H9 (cell line): ENCODE measurements around the gene EPAS1. TPM values are rescaled to one million over a fixed set of nuclear protein-coding genes. Genes with fewer than 3 reads are reported as not detected.

Source experiments
- DNase-seq: peaks from one replicate; pipeline ENCODE4 v3.0.0-alpha.2; 2017
- H2AFZ ChIP-seq: one replicate; pipeline ENCODE4 v1.6.1; 2013; ENCODE audit warnings: mild to moderate bottlenecking, low read length, control low read depth, moderate library complexity
- H2AK5ac ChIP-seq: 2 replicates; pipeline ENCODE4 v1.6.1; 2013; ENCODE audit warnings: low read length, control low read depth, mixed read lengths; ENCODE audit not compliant: insufficient read length
- H2BK120ac ChIP-seq: one replicate; pipeline ENCODE4 v1.6.1; 2013; ENCODE audit warnings: low read depth, mild to moderate bottlenecking, low read length, control low read depth, inconsistent platforms; ENCODE audit not compliant: poor library complexity, severe bottlenecking
- H2BK12ac ChIP-seq: 2 replicates; pipeline ENCODE4 v1.6.1; 2013; ENCODE audit warnings: low read length, control low read depth, mixed read lengths, low read depth; ENCODE audit not compliant: insufficient read length
- H2BK15ac ChIP-seq: 2 replicates; pipeline ENCODE4 v1.6.1; 2013; ENCODE audit warnings: low read depth, low read length, control low read depth
- H2BK20ac ChIP-seq: one replicate; pipeline ENCODE4 v1.6.1; 2013; ENCODE audit warnings: low read depth, mild to moderate bottlenecking, low read length, control low read depth, inconsistent platforms; ENCODE audit not compliant: poor library complexity, severe bottlenecking
- H2BK5ac ChIP-seq: 2 replicates; pipeline ENCODE4 v1.6.1; 2013; ENCODE audit warnings: low read length, control low read depth, mixed read lengths; ENCODE audit not compliant: insufficient read length
- H3K14ac ChIP-seq: 2 replicates; pipeline ENCODE4 v1.6.1; 2013; ENCODE audit warnings: low read length, control low read depth; ENCODE audit not compliant: insufficient read depth
- H3K18ac ChIP-seq: 2 replicates; pipeline ENCODE4 v1.6.1; 2013; ENCODE audit warnings: low read depth, mild to moderate bottlenecking, mixed read lengths, low read length, control low read depth; ENCODE audit not compliant: insufficient read length
- H3K23ac ChIP-seq: 2 replicates; pipeline ENCODE4 v1.6.1; 2013; ENCODE audit warnings: low read length, control low read depth, mixed read lengths, low read depth; ENCODE audit not compliant: insufficient read length
- H3K23me2 ChIP-seq: 2 replicates; pipeline ENCODE4 v1.6.1; 2013; ENCODE audit warnings: low read depth, mild to moderate bottlenecking, mixed read lengths, low read length, control low read depth; ENCODE audit not compliant: insufficient read length, poor library complexity, severe bottlenecking
- H3K27ac ChIP-seq: 2 replicates; pipeline ENCODE4 v1.5.1; 2013; ENCODE audit warnings: low read length, control low read depth, mixed read lengths, low read depth; ENCODE audit not compliant: insufficient read length
- H3K27me3 ChIP-seq: 2 replicates; pipeline ENCODE4 v1.6.1; 2013; ENCODE audit warnings: low read length, control low read depth, inconsistent platforms; ENCODE audit not compliant: insufficient read depth
- H3K4ac ChIP-seq: 2 replicates; pipeline ENCODE4 v1.6.1; 2013; ENCODE audit warnings: low read depth, mild to moderate bottlenecking, control low read depth, inconsistent platforms, low read length, moderate library complexity
- H3K4me1 ChIP-seq: 2 replicates; pipeline ENCODE4 v1.6.1; 2013; ENCODE audit warnings: low read length, control low read depth, inconsistent platforms; ENCODE audit not compliant: insufficient read depth
- H3K4me2 ChIP-seq: 2 replicates; pipeline ENCODE4 v1.6.1; 2013; ENCODE audit warnings: low read length, control low read depth, mixed read lengths; ENCODE audit not compliant: insufficient read length, insufficient read depth
- H3K56ac ChIP-seq: 2 replicates; pipeline ENCODE4 v1.6.1; 2013; ENCODE audit warnings: low read depth, mild to moderate bottlenecking, mixed read lengths, low read length, control low read depth; ENCODE audit not compliant: insufficient read length
- H3K79me1 ChIP-seq: 2 replicates; pipeline ENCODE4 v1.6.1; 2013; ENCODE audit warnings: low read depth, mild to moderate bottlenecking, moderate library complexity, low read length, control low read depth, inconsistent platforms; ENCODE audit not compliant: insufficient read depth, poor library complexity, severe bottlenecking
- H3K79me2 ChIP-seq: 2 replicates; pipeline ENCODE4 v1.6.1; 2013; ENCODE audit warnings: low read length, control low read depth, inconsistent platforms; ENCODE audit not compliant: insufficient read depth
- H3K9ac ChIP-seq: 2 replicates; pipeline ENCODE4 v1.6.1; 2013; ENCODE audit warnings: low read length, control low read depth, mixed read lengths; ENCODE audit not compliant: insufficient read length; ENCODE audit errors: extremely low read depth
- H3K9me3 ChIP-seq: one replicate; pipeline ENCODE4 v1.6.1; 2013; ENCODE audit warnings: low read depth, low read length, inconsistent platforms; ENCODE audit not compliant: control insufficient read depth
- H3T11ph ChIP-seq: one replicate; pipeline ENCODE4 v1.6.1; 2013; ENCODE audit warnings: mild to moderate bottlenecking, low read length, control low read depth, inconsistent platforms
- H4K20me1 ChIP-seq: one replicate; pipeline ENCODE4 v1.6.1; 2013; ENCODE audit not compliant: control insufficient read depth, insufficient read length, insufficient read depth
- H4K5ac ChIP-seq: 2 replicates; pipeline ENCODE4 v1.6.1; 2013; ENCODE audit warnings: low read depth, mild to moderate bottlenecking, mixed read lengths, low read length, control low read depth; ENCODE audit not compliant: insufficient read length
- H4K8ac ChIP-seq: replicated peaks from 2 replicates; pipeline ENCODE4 v1.6.1; 2013; ENCODE audit warnings: low read length, control low read depth, mixed read lengths, low read depth; ENCODE audit not compliant: insufficient read length
- H4K91ac ChIP-seq: 2 replicates; pipeline ENCODE4 v1.6.1; 2013; ENCODE audit warnings: low read depth, mild to moderate bottlenecking, moderate library complexity, mixed read lengths, low read length, control low read depth; ENCODE audit not compliant: insufficient read length
- H3K27ac Mint-ChIP-seq, 3 experiments: 2 replicates in 2 of 3; 3 replicates in 1 of 3; pipeline ENCODE4 v1.8.0; 2020 to 2021; ENCODE audit warnings: mixed read lengths in 3 of 3, mild to moderate bottlenecking in 1 of 3, moderate library complexity in 1 of 3
- H3K27me3 Mint-ChIP-seq: 2 replicates; pipeline ENCODE4 v1.8.0; 2021; ENCODE audit warnings: low read depth, mild to moderate bottlenecking, moderate library complexity, mixed read lengths
- H3K36me3 Mint-ChIP-seq, 3 experiments: 2 replicates in 2 of 3; 3 replicates in 1 of 3; pipeline ENCODE4 v1.8.0; 2020 to 2021; ENCODE audit warnings: low read depth in 3 of 3, mixed read lengths in 3 of 3; ENCODE audit not compliant: insufficient read depth in 1 of 3
- H3K4me1 Mint-ChIP-seq, 2 experiments: 2 replicates each; pipeline ENCODE4 v1.8.0; 2020; ENCODE audit warnings: mixed read lengths in 2 of 2
- H3K4me3 Mint-ChIP-seq, 2 experiments: 2 replicates in 1 of 2; 3 replicates in 1 of 2; pipeline ENCODE4 v1.8.0; 2020 to 2021; ENCODE audit warnings: mild to moderate bottlenecking in 2 of 2, mixed read lengths in 2 of 2, moderate library complexity in 1 of 2
- H3K9me3 Mint-ChIP-seq, 2 experiments: 2 replicates in 1 of 2; 3 replicates in 1 of 2; pipeline ENCODE4 v1.8.0; 2020; ENCODE audit warnings: mild to moderate bottlenecking in 2 of 2, mixed read lengths in 2 of 2, moderate library complexity in 1 of 2
- WGBS: extraction: QIAGEN DNeasy Blood & Tissue Kit; methylation state at CpG from one replicate; pipeline ENCODE4 v1.1.7; 2013; ENCODE audit warnings: missing lambda C conversion rate, low lambda C conversion rate, mixed read lengths; ENCODE audit not compliant: insufficient read length; ENCODE audit errors: extremely low coverage; 5-methylcytosine and 5-hydroxymethylcytosine counted together
- total RNA-seq: library from RNA; stranded (reverse); gene quantifications from 2 replicates; pipeline ENCODE4 v1.2.1, GENCODE V29; 2021
- TF ChIP-seq, protein P1 (sequence below): fragments of 200-600 bp; sonication (generic); conservative IDR thresholded peaks from 3 replicates; pipeline ENCODE4 v1.8.0; 2021; ENCODE audit warnings: antibody characterized with exemption, mild to moderate bottlenecking

Gene EPAS1
- total RNA-seq, 1 experiment from 2014 or later, result 1.1 TPM

GRCh38 chr2:46263347-46263746 is 33.9 kb upstream of the EPAS1 start:
- Histone ChIP-seq H4K91ac (no peak overlapping the region), H3K4ac (no peak overlapping the region), H3K4me2 (no peak overlapping the region), H3K27me3 (no peaks in the 10 kb centered on the region), H3K79me2 (no peaks in the 10 kb centered on the region), H4K5ac (no peak overlapping the region), H2BK20ac (no peak overlapping the region), H3K4me1 (no peaks in the 10 kb centered on the region), H3K23ac (no peak overlapping the region), H3K23me2 (no peaks in the 10 kb centered on the region), H4K8ac (no peak overlapping the region), H2AK5ac (no peak overlapping the region), H2BK12ac (no peak overlapping the region), H3K27ac (no peak overlapping the region), H3K18ac (no peak overlapping the region), H3K79me1 (no peaks in the 10 kb centered on the region), H2BK15ac (no peak overlapping the region), H4K20me1 (no peaks in the 10 kb centered on the region), H2AFZ (no peak overlapping the region), H3K9ac (no peak overlapping the region), H3K14ac (no peak overlapping the region), H2BK5ac (no peak overlapping the region), H3T11ph (no peak overlapping the region), H3K9me3 (no peaks in the 10 kb centered on the region), H2BK120ac (no peak overlapping the region), H3K56ac (no peak overlapping the region)
- no peak for DNase-seq
- Mint-ChIP-seq H3K27me3 (peaks cover 6% of the 10 kb centered on the region), H3K27ac (no peak overlapping the region), H3K4me1 (no peaks in the 10 kb centered on the region), H3K9me3 (no peaks in the 10 kb centered on the region), H3K4me3 (no peak overlapping the region), H3K36me3 (no peaks in the 10 kb centered on the region)
- TF ChIP-seq, protein P1, sequence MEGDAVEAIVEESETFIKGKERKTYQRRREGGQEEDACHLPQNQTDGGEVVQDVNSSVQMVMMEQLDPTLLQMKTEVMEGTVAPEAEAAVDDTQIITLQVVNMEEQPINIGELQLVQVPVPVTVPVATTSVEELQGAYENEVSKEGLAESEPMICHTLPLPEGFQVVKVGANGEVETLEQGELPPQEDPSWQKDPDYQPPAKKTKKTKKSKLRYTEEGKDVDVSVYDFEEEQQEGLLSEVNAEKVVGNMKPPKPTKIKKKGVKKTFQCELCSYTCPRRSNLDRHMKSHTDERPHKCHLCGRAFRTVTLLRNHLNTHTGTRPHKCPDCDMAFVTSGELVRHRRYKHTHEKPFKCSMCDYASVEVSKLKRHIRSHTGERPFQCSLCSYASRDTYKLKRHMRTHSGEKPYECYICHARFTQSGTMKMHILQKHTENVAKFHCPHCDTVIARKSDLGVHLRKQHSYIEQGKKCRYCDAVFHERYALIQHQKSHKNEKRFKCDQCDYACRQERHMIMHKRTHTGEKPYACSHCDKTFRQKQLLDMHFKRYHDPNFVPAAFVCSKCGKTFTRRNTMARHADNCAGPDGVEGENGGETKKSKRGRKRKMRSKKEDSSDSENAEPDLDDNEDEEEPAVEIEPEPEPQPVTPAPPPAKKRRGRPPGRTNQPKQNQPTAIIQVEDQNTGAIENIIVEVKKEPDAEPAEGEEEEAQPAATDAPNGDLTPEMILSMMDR, result no peak
- no CpG with 5 or more reads among the region's 1 CpG for WGBS
